B cell (primary cell): ENCODE data around the gene PHF24. TPM values are rescaled to one million over a fixed set of nuclear protein-coding genes. Genes with fewer than 3 reads are reported as not detected.

Source experiments
- ATAC-seq: fragments of 200-7000 bp; cut with Tn5 transposase; one replicate; pipeline ENCODE4 v1.10.0; 2021; ENCODE audit warnings: low read depth, mild to moderate bottlenecking, moderate number of reproducible peaks, moderate library complexity
- CTCF ChIA-PET: fragments of 350-600 bp; sonication (Branson Sonifier 250); formaldehyde crosslinking; loops from one replicate; lab custom pipeline; 2021; ENCODE audit warnings: antibody characterized with exemption, inconsistent platforms; lab: Charles Lee
- POLR2A ChIA-PET: fragments of 350-600 bp; sonication (Branson Sonifier 250); formaldehyde crosslinking; loops from one replicate; lab custom pipeline; 2021; ENCODE audit warnings: antibody characterized with exemption; lab: Charles Lee
- DNase-seq: peaks from one replicate; pipeline ENCODE4 v3.0.0; 2013
- H2AFZ ChIP-seq: 2 replicates; pipeline ENCODE4 v1.6.1; 2012; ENCODE audit warnings: mild to moderate bottlenecking, low read depth, low read length; ENCODE audit not compliant: insufficient read depth, poor library complexity, severe bottlenecking
- H3K27ac ChIP-seq, 2 donors: 1 replicate in 1 of 2; 2 replicates in 1 of 2; pipeline ENCODE4 v1.5.1; 2012 to 2013; ENCODE audit warnings: low read length in 2 of 2, mild to moderate bottlenecking in 2 of 2, moderate library complexity in 1 of 2
- H3K27me3 ChIP-seq, 4 experiments: fragments of 200-600 bp in 1 of 4; sonication (generic) in 1 of 4; replicated peaks in 1 of 4; 1 replicate in 2 of 4; 2 replicates in 2 of 4; pipeline versions ENCODE4 v1.6.1 to v1.7.0; 2013 to 2016; ENCODE audit warnings: low read length in 3 of 4, mild to moderate bottlenecking in 2 of 4, mixed read lengths in 1 of 4, moderate library complexity in 1 of 4; ENCODE audit not compliant: insufficient read depth in 4 of 4, control insufficient read depth in 3 of 4; ENCODE audit errors: control extremely low read depth in 1 of 4
- H3K36me3 ChIP-seq, 2 experiments: replicated peaks in 1 of 2; 1 replicate in 1 of 2; 2 replicates in 1 of 2; pipeline versions ENCODE4 v1.6.1 to v1.7.1; 2013; ENCODE audit warnings: low read length in 1 of 2; ENCODE audit not compliant: insufficient read depth in 2 of 2, control insufficient read depth in 1 of 2; ENCODE audit errors: control extremely low read depth in 1 of 2, extremely low read depth in 1 of 2
- H3K4me1 ChIP-seq, 2 donors: fragments of 200-600 bp in 1 of 2; sonication (generic) in 1 of 2; 1 replicate in 1 of 2; 2 replicates in 1 of 2; pipeline versions ENCODE4 v1.5.1 to v1.6.1; 2013 to 2017; ENCODE audit warnings: low read length in 2 of 2; ENCODE audit not compliant: control insufficient read depth in 2 of 2, insufficient read depth in 2 of 2
- H3K4me2 ChIP-seq: replicated peaks from 2 replicates; pipeline ENCODE3; 2012; ENCODE audit warnings: mild to moderate bottlenecking, low read depth, low read length; ENCODE audit not compliant: poor library complexity, severe bottlenecking
- H3K4me3 ChIP-seq, 5 experiments: fragments of 200-600 bp in 1 of 5; sonication (generic) in 1 of 5; 1 replicate in 3 of 5; 2 replicates in 2 of 5; pipeline versions ENCODE4 v1.5.1 to v1.7.0; 2011 to 2016; ENCODE audit warnings: low read length in 4 of 5, mild to moderate bottlenecking in 4 of 5, low read depth in 2 of 5, control low read depth in 1 of 5, moderate library complexity in 1 of 5; ENCODE audit not compliant: insufficient read depth in 1 of 5; ENCODE audit errors: control extremely low read depth in 1 of 5, extremely low read depth in 1 of 5
- H3K79me2 ChIP-seq: fragments of 200-600 bp; sonication (generic); one replicate; pipeline ENCODE4 v1.6.0; 2016; ENCODE audit warnings: low read length; ENCODE audit not compliant: control insufficient read depth, insufficient read depth
- H3K9ac ChIP-seq: fragments of 200-600 bp; sonication (generic); 2 replicates; pipeline ENCODE4 v1.6.1; 2017; ENCODE audit warnings: mild to moderate bottlenecking, low read length, moderate library complexity
- H3K9me3 ChIP-seq, 3 donors: one replicate each; pipeline versions ENCODE4 v1.6.1 to v1.7.1; 2013; ENCODE audit warnings: low read length in 2 of 3; ENCODE audit not compliant: control insufficient read depth in 2 of 3, insufficient read depth in 1 of 3; ENCODE audit errors: control extremely low read depth in 1 of 3
- H4K20me1 ChIP-seq: 2 replicates; pipeline ENCODE4 v1.6.0; 2012; ENCODE audit warnings: mild to moderate bottlenecking, low read length; ENCODE audit not compliant: insufficient read depth, control insufficient read depth, poor library complexity, severe bottlenecking
- H3K27ac Mint-ChIP-seq: one replicate; pipeline ENCODE4 v1.8.0; 2021; ENCODE audit warnings: mixed read lengths
- H3K27me3 Mint-ChIP-seq: one replicate; pipeline ENCODE4 v1.8.0; 2021; ENCODE audit warnings: mixed read lengths
- H3K4me1 Mint-ChIP-seq: one replicate; pipeline ENCODE4 v1.8.0; 2021; ENCODE audit warnings: mixed read lengths
- H3K4me3 Mint-ChIP-seq: one replicate; pipeline ENCODE4 v1.8.0; 2021; ENCODE audit warnings: mixed read lengths
- H3K9me3 Mint-ChIP-seq: one replicate; pipeline ENCODE4 v1.8.0; 2022; ENCODE audit warnings: mixed read lengths; ENCODE audit not compliant: insufficient read depth
- EZH2 ChIP-seq: IDR thresholded peaks from 2 replicates; pipeline ENCODE4 v1.6.1; 2012; ENCODE audit warnings: borderline replicate concordance, low read depth, mild to moderate bottlenecking, moderate library complexity, low read length; ENCODE audit not compliant: insufficient read depth, poor library complexity, severe bottlenecking
- WGBS: methylation state at CpG from one replicate; pipeline ENCODE4 v1.1.5; 2013; ENCODE audit warnings: missing lambda C conversion rate; ENCODE audit not compliant: insufficient coverage; 5-methylcytosine and 5-hydroxymethylcytosine counted together
- intact Hi-C: fragments of 100-400 bp; cut with micrococcal nuclease; formaldehyde crosslinking; loops from one replicate; pipeline ENCODE4 v1.10.0; 2022
- polyA plus RNA-seq: library from polyadenylated mRNA; depleted of rRNA; stranded (reverse); fragments of >200 nt; gene quantifications from 2 replicates; pipeline ENCODE4 v1.2.3, GENCODE V29; 2012
- total RNA-seq, 2 donors: library from RNA; stranded (reverse); fragments of 120-200 nt in 1 of 2; gene quantifications; 1 replicate in 1 of 2; 2 replicates in 1 of 2; pipeline versions ENCODE4 v1.2.3 to v1.2.4, GENCODE V29; 2013 to 2022
- TF ChIP-seq, protein P1 (sequence below): fragments of 200-600 bp; IDR thresholded peaks from one replicate; pipeline ENCODE4 v1.8.0; 2022; ENCODE audit warnings: antibody characterized with exemption, mild to moderate bottlenecking

PHF24 gene
- total and polyA plus RNA-seq, 2 donors (not counting 1 experiment from before 2014, with no cell fraction given) = not detected

DNA sequence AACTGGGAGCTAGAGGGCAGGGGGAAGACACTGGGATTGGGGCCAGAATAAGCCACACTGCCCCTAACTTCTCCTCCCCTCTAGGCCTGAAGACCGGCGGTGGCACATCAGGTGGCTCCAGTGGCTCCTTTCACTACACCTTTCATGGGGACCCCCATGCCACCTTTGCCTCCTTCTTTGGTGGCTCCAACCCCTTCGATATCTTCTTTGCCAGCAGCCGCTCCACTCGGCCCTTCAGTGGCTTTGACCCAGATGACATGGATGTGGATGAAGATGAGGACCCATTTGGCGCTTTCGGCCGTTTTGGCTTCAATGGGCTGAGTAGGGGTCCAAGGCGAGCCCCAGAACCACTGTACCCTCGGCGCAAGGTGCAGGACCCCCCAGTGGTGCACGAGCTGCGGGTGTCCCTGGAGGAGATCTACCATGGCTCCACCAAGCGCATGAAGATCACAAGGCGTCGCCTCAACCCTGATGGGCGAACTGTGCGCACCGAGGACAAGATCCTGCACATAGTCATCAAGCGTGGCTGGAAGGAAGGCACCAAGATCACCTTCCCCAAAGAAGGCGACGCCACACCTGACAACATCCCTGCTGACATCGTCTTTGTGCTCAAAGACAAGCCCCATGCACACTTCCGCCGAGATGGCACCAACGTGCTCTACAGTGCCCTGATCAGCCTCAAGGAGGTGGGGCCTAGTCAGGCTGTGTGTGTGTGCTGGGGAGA, 38.3 kb downstream of the PHF24 start:
- Mint-ChIP-seq H3K27me3 (no peaks in the 10 kb centered on the region), H3K4me1 (no peaks in the 10 kb centered on the region), H3K4me3 (no peak overlapping the region), H3K27ac (no peak overlapping the region), H3K9me3 (no peaks in the 10 kb centered on the region)
- Histone ChIP-seq H2AFZ (no peak overlapping the region), H3K9ac (no peak overlapping the region), H3K9me3 (no peaks in the 10 kb centered on the region), H3K27me3 (no peaks in the 10 kb centered on the region), H3K27ac (no peak overlapping the region), H3K79me2 (no peaks in the 10 kb centered on the region), H4K20me1 (no peaks in the 10 kb centered on the region), H3K4me1 (no peaks in the 10 kb centered on the region), H3K4me2 (no peak overlapping the region), H3K4me3 (no peak overlapping the region), H3K36me3 (no peaks in the 10 kb centered on the region)
- no peak for ATAC-seq
- intact Hi-C loops = no loop called here
- over 99% methylated on average over 24 of the region's 26 CpGs for WGBS
- TF ChIP-seq, protein P1, sequence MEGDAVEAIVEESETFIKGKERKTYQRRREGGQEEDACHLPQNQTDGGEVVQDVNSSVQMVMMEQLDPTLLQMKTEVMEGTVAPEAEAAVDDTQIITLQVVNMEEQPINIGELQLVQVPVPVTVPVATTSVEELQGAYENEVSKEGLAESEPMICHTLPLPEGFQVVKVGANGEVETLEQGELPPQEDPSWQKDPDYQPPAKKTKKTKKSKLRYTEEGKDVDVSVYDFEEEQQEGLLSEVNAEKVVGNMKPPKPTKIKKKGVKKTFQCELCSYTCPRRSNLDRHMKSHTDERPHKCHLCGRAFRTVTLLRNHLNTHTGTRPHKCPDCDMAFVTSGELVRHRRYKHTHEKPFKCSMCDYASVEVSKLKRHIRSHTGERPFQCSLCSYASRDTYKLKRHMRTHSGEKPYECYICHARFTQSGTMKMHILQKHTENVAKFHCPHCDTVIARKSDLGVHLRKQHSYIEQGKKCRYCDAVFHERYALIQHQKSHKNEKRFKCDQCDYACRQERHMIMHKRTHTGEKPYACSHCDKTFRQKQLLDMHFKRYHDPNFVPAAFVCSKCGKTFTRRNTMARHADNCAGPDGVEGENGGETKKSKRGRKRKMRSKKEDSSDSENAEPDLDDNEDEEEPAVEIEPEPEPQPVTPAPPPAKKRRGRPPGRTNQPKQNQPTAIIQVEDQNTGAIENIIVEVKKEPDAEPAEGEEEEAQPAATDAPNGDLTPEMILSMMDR = no peak
- TF ChIP-seq EZH2 = no peak
- CTCF ChIA-PET = no interaction called here
- POLR2A ChIA-PET = no interaction called here
- DNase-seq = no peak

DNA sequence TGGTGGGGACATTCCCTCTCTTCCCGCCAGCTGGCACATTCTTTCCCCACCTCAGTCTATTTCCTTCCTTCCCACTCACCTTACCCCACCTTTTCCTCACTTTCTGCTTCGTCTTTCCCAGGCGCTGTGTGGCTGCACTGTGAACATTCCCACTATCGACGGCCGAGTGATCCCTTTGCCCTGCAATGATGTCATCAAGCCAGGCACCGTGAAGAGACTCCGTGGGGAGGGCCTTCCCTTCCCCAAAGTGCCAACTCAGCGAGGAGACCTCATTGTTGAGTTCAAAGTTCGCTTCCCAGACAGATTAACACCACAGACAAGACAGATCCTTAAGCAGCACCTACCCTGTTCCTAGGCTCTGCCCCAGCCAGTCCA, 38.8 kb downstream of the PHF24 start:
- no peak for TF ChIP-seq EZH2
- TF ChIP-seq, protein P1 = no peak
- 98% methylated on average over 10 of the region's 10 CpGs for whole genome bisulfite sequencing
- CTCF ChIA-PET = no interaction called here

More for the DNA sequence above, 38.8 kb downstream of the PHF24 start:
- Mint-ChIP-seq H3K4me1 (no peaks in the 10 kb centered on the region), H3K27ac (no peak overlapping the region), H3K9me3 (no peaks in the 10 kb centered on the region), H3K4me3 (no peak overlapping the region), H3K27me3 (no peaks in the 10 kb centered on the region)
- H3K27ac ChIP-seq = no peak overlapping the region
- H3K36me3 ChIP-seq = no peaks in the 10 kb centered on the region
- no peak overlapping the region for H3K9ac ChIP-seq
- no peak overlapping the region for H2AFZ ChIP-seq
- H4K20me1 ChIP-seq = no peaks in the 10 kb centered on the region
- intact Hi-C loops = no loop called here
- H3K4me2 ChIP-seq = no peak overlapping the region
- no peaks in the 10 kb centered on the region for H3K9me3 ChIP-seq
- H3K4me1 ChIP-seq = no peaks in the 10 kb centered on the region
- ATAC-seq (no peak), DNase-seq (no peak)
- no peaks in the 10 kb centered on the region for H3K27me3 ChIP-seq
- no peaks in the 10 kb centered on the region for H3K79me2 ChIP-seq
- no peak overlapping the region for H3K4me3 ChIP-seq
- POLR2A ChIA-PET = no interaction called here
